CD14-positive monocyte (primary cell): ENCODE results near the gene GPR137B. TPM values are rescaled to one million over a fixed set of nuclear protein-coding genes. Genes with fewer than 3 reads are reported as not detected.

ENCODE experiments used
- DNase-seq, 3 donors: peaks; one replicate each; pipeline ENCODE4 v3.0.0-alpha.2; 2011 to 2022
- H2AFZ ChIP-seq: 2 replicates; pipeline ENCODE4 v1.6.0; 2012; ENCODE audit warnings: mild to moderate bottlenecking, low read depth, low read length, inconsistent platforms; ENCODE audit not compliant: insufficient read depth, poor library complexity, severe bottlenecking
- H3K27ac ChIP-seq, 2 donors: 1 replicate in 1 of 2; 2 replicates in 1 of 2; pipeline ENCODE4 v1.5.1; 2012 to 2013; ENCODE audit warnings: low read length in 2 of 2, control low read depth in 1 of 2, inconsistent platforms in 1 of 2, low read depth in 1 of 2, mild to moderate bottlenecking in 1 of 2
- H3K27me3 ChIP-seq, 2 donors: one replicate each; pipeline versions ENCODE4 v1.6.0 to v1.6.1; 2011 to 2013; ENCODE audit warnings: low read length in 2 of 2; ENCODE audit not compliant: control insufficient read depth in 2 of 2, insufficient read depth in 2 of 2
- H3K36me3 ChIP-seq, 2 donors: replicated peaks in 1 of 2; 1 replicate in 1 of 2; 2 replicates in 1 of 2; pipeline versions ENCODE4 v1.5.1 to v1.6.1; 2012 to 2013; ENCODE audit warnings: low read length in 2 of 2, control low read depth in 1 of 2, inconsistent platforms in 1 of 2, mild to moderate bottlenecking in 1 of 2; ENCODE audit not compliant: insufficient read depth in 2 of 2, control insufficient read depth in 1 of 2
- H3K4me1 ChIP-seq, 2 donors: 1 replicate in 1 of 2; 2 replicates in 1 of 2; pipeline versions ENCODE4 v1.5.1 to v1.6.1; 2012 to 2013; ENCODE audit warnings: low read length in 2 of 2, control low read depth in 1 of 2, inconsistent platforms in 1 of 2, mild to moderate bottlenecking in 1 of 2, moderate library complexity in 1 of 2; ENCODE audit not compliant: insufficient read depth in 2 of 2, control insufficient read depth in 1 of 2
- H3K4me2 ChIP-seq: replicated peaks from 2 replicates; pipeline ENCODE3; 2012; ENCODE audit warnings: low read length, moderate library complexity, mild to moderate bottlenecking; ENCODE audit not compliant: poor library complexity, severe bottlenecking; ENCODE audit errors: extremely low read depth
- H3K4me3 ChIP-seq, 3 experiments: fragments of 200-600 bp in 1 of 3; sonication (generic) in 1 of 3; replicated peaks in 1 of 3; 1 replicate in 2 of 3; 2 replicates in 1 of 3; pipeline ENCODE4 v1.5.1; 2011 to 2013; ENCODE audit warnings: low read length in 3 of 3, mild to moderate bottlenecking in 3 of 3, control low read depth in 2 of 3, low read depth in 2 of 3, inconsistent platforms in 1 of 3, moderate library complexity in 1 of 3
- H3K79me2 ChIP-seq: 2 replicates; pipeline ENCODE4 v1.6.0; 2012; ENCODE audit warnings: mild to moderate bottlenecking, control low read depth, inconsistent platforms, low read length, moderate library complexity; ENCODE audit not compliant: insufficient read depth
- H3K9ac ChIP-seq: 2 replicates; pipeline ENCODE4 v1.6.0; 2017; ENCODE audit warnings: low read length, mild to moderate bottlenecking; ENCODE audit not compliant: insufficient read depth, poor library complexity, severe bottlenecking
- H3K9me3 ChIP-seq, 2 donors: replicated peaks in 1 of 2; 1 replicate in 1 of 2; 2 replicates in 1 of 2; pipeline versions ENCODE4 v1.5.1 to v1.6.1; 2012 to 2013; ENCODE audit warnings: low read length in 2 of 2, control low read depth in 1 of 2; ENCODE audit not compliant: control insufficient read depth in 1 of 2, insufficient read depth in 1 of 2
- H4K20me1 ChIP-seq: 2 replicates; pipeline ENCODE4 v1.6.0; 2012; ENCODE audit warnings: mild to moderate bottlenecking, low read length, control low read depth, moderate library complexity; ENCODE audit not compliant: insufficient read depth
- H3K27ac Mint-ChIP-seq, 7 donors: one replicate each; pipeline ENCODE4 v1.8.0; 2020; ENCODE audit warnings: mild to moderate bottlenecking in 7 of 7, mixed read lengths in 7 of 7, moderate library complexity in 6 of 7, inconsistent platforms in 2 of 7
- H3K27me3 Mint-ChIP-seq, 3 donors: one replicate each; pipeline ENCODE4 v1.8.0; 2021 to 2022; ENCODE audit warnings: low read depth in 3 of 3, mild to moderate bottlenecking in 3 of 3, mixed read lengths in 3 of 3, moderate library complexity in 3 of 3, inconsistent platforms in 1 of 3
- H3K36me3 Mint-ChIP-seq, 2 donors: one replicate each; pipeline ENCODE4 v1.8.0; 2020; ENCODE audit warnings: mixed read lengths in 2 of 2, inconsistent platforms in 1 of 2, mild to moderate bottlenecking in 1 of 2
- H3K4me1 Mint-ChIP-seq: one replicate; pipeline ENCODE4 v1.8.0; 2020; ENCODE audit warnings: mild to moderate bottlenecking, mixed read lengths
- H3K4me3 Mint-ChIP-seq, 2 donors: one replicate each; pipeline ENCODE4 v1.8.0; 2020; ENCODE audit warnings: mild to moderate bottlenecking in 2 of 2, mixed read lengths in 2 of 2, moderate library complexity in 1 of 2
- H3K9me3 Mint-ChIP-seq, 7 donors: one replicate each; pipeline ENCODE4 v1.8.0; 2020 to 2022; ENCODE audit warnings: mixed read lengths in 7 of 7, mild to moderate bottlenecking in 6 of 7, moderate library complexity in 6 of 7, inconsistent platforms in 2 of 7
- whole genome bisulfite sequencing: methylation state at CpG from one replicate; pipeline ENCODE4 v1.1.5; 2013; ENCODE audit warnings: missing lambda C conversion rate; ENCODE audit not compliant: insufficient coverage; 5-methylcytosine and 5-hydroxymethylcytosine counted together
- intact Hi-C, 2 donors: fragments of 100-400 bp; cut with micrococcal nuclease; formaldehyde crosslinking; loops; one replicate each; pipeline versions ENCODE4 v1.15.0 to v1.15.1; 2023
- polyA plus RNA-seq, 3 donors: library from polyadenylated mRNA; depleted of rRNA in 1 of 3; unstranded in 2 of 3; stranded (reverse) in 1 of 3; fragments of 300-500 nt in 2 of 3; fragments of >200 nt in 1 of 3; fragmentation: Illumina TruSeq in 2 of 3; gene quantifications; 1 replicate in 2 of 3; 2 replicates in 1 of 3; pipeline ENCODE4 v1.2.3, GENCODE V29; 2012 to 2021
- TF ChIP-seq, protein P1 (sequence below): fragments of 200-600 bp; IDR thresholded peaks from one replicate; pipeline ENCODE4 v1.8.0; 2022; ENCODE audit warnings: antibody characterized with exemption, mild to moderate bottlenecking

GPR137B gene
- polyA plus RNA-seq, 3 donors, result 7.5 to 10.8 (median 8.7) TPM

DNA sequence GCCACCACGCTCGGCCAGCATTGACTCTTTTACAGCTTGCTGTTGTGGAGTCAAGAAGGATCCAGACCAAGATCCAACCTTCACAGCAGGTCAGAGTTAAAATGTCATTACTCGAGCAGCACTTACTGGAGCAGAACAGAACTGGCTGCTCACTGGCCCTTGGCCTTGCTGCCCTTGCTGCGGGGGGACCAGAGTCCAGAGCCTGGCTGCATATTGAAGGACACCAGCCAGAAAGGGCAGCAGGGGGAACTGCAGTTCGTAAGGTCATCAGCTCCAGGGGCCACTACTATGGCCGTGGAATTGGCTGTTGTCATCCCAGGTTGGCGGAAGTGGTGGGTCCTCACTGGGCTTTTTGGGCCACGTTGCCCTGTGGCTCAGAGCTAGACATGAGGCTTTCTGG is 15.3 kb upstream of the GPR137B start:
- intact Hi-C loops, result no loop called here
- Mint-ChIP-seq H3K4me3 (no peak overlapping the region), H3K27me3 (peaks cover 0 to 8% (median 5%) of the 10 kb centered on the region in 3 donors), H3K36me3 (no peaks in the 10 kb centered on the region), H3K27ac (no peak overlapping the region), H3K9me3 (no peaks in the 10 kb centered on the region), H3K4me1 (no peaks in the 10 kb centered on the region)
- H3K4me2 ChIP-seq, result no peak overlapping the region
- H3K4me3 ChIP-seq, result no peak overlapping the region
- H2AFZ ChIP-seq, result no peak overlapping the region
- TF ChIP-seq, protein P1, sequence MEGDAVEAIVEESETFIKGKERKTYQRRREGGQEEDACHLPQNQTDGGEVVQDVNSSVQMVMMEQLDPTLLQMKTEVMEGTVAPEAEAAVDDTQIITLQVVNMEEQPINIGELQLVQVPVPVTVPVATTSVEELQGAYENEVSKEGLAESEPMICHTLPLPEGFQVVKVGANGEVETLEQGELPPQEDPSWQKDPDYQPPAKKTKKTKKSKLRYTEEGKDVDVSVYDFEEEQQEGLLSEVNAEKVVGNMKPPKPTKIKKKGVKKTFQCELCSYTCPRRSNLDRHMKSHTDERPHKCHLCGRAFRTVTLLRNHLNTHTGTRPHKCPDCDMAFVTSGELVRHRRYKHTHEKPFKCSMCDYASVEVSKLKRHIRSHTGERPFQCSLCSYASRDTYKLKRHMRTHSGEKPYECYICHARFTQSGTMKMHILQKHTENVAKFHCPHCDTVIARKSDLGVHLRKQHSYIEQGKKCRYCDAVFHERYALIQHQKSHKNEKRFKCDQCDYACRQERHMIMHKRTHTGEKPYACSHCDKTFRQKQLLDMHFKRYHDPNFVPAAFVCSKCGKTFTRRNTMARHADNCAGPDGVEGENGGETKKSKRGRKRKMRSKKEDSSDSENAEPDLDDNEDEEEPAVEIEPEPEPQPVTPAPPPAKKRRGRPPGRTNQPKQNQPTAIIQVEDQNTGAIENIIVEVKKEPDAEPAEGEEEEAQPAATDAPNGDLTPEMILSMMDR, result no peak
- H3K79me2 ChIP-seq, result no peaks in the 10 kb centered on the region
- H4K20me1 ChIP-seq, result no peaks in the 10 kb centered on the region
- WGBS, result 93% methylated on average over 6 of the region's 8 CpGs
- H3K4me1 ChIP-seq, result no peaks in the 10 kb centered on the region
- no peaks in the 10 kb centered on the region for H3K27me3 ChIP-seq
- H3K9ac ChIP-seq, result no peak overlapping the region
- H3K9me3 ChIP-seq, result no peaks in the 10 kb centered on the region
- no peak overlapping the region for H3K27ac ChIP-seq
- no peaks in the 10 kb centered on the region for H3K36me3 ChIP-seq
- DNase-seq, result no peak

DNA sequence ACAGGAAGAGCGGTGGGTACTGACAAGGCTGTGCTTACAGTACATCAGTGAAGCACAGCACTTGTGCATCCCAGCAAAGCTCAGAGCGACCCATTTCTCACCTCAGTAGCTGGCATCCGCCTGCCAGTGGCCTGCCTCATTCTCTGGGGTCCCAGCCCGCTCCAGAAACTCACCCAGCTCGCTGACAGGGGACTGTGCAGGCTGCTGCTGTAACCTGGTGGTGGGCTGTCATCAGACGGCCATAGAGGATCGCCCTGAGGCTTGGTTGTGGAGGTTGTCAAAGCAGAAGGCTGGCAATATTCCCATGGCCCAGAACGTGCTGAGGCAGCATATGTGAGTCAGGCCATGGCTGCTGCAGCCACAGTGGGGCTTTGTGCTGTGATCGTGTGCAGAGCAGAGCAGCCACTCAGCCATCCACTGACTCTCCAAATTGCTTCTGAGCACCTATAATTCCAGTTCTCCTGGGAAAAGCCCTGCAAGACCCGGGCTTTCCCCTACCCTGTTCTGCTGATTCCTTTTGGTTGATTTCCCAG is 13.6 kb upstream of the GPR137B start:
- Histone ChIP-seq H3K4me2 (no peak overlapping the region), H3K27me3 (peaks cover 0 to 3% of the 10 kb centered on the region in 2 donors), H2AFZ (no peak overlapping the region), H3K9ac (no peak overlapping the region), H3K4me3 (no peak overlapping the region), H3K9me3 (no peaks in the 10 kb centered on the region), H4K20me1 (no peaks in the 10 kb centered on the region), H3K4me1 (no peaks in the 10 kb centered on the region), H3K79me2 (no peaks in the 10 kb centered on the region), H3K36me3 (no peaks in the 10 kb centered on the region), H3K27ac (no peak overlapping the region)
- Mint-ChIP-seq H3K4me3 (no peak overlapping the region), H3K4me1 (no peaks in the 10 kb centered on the region), H3K9me3 (peaks cover 0 to 1% (median 0%) of the 10 kb centered on the region in 7 donors), H3K27ac (no peak overlapping the region), H3K36me3 (no peaks in the 10 kb centered on the region), H3K27me3 (peaks cover 11 to 17% (median 11%) of the 10 kb centered on the region in 3 donors)
- no peak for DNase-seq
- 87% methylated on average over 10 of the region's 10 CpGs for WGBS
- intact Hi-C loops, result no loop called here
- TF ChIP-seq, protein P1, result no peak
